NCI-H2107 treated with DMSO at 0.1 percent for 48 hours (cell line): Measurements from ENCODE around the gene UCHL3.

Source experiments
- DNase-seq: peaks from one replicate; lab custom pipeline; 2025; ENCODE audit not compliant: unreplicated experiment; lab: John Stamatoyannopoulos, UW

UCHL3 gene

GRCh38 chr13:75547917-75548316 is 1.7 kb upstream of the UCHL3 start:
- no peak for DNase-seq

- DNase-seq: no peak
These were observed 572 bp downstream of the UCHL3 start for GRCh38 chr13:75550159-75550567.

- no peak for DNase-seq
These were observed 4.9 kb downstream of the UCHL3 start for GRCh38 chr13:75554464-75554863.

GRCh38 chr13:75554981-75555380 is 5.4 kb downstream of the UCHL3 start:
- no peak for DNase-seq

GRCh38 chr13:75555836-75556235 is 6.2 kb downstream of the UCHL3 start:
- DNase-seq: no peak

GRCh38 chr13:75556961-75557360 is 7.4 kb downstream of the UCHL3 start:
- DNase-seq: no peak

- DNase-seq: no peak
These were observed 8.7 kb downstream of the UCHL3 start for GRCh38 chr13:75558145-75558840.

GRCh38 chr13:75566658-75567057 is 17.1 kb downstream of the UCHL3 start:
- no peak for DNase-seq

- no peak for DNase-seq
These were observed 20.0 kb downstream of the UCHL3 start for GRCh38 chr13:75569576-75569975.

- no peak for DNase-seq
These were observed 29.9 kb downstream of the UCHL3 start for GRCh38 chr13:75579529-75579928.

GRCh38 chr13:75581874-75582640 is 32.5 kb downstream of the UCHL3 start:
- peak; percentile 13 for DNase-seq

- DNase-seq: no peak
These were observed 33.5 kb downstream of the UCHL3 start for GRCh38 chr13:75583091-75583490.

GRCh38 chr13:75585153-75585552 is 35.6 kb downstream of the UCHL3 start:
- no peak for DNase-seq

GRCh38 chr13:75587679-75588078 is 38.1 kb downstream of the UCHL3 start:
- peak; percentile 28 for DNase-seq

GRCh38 chr13:75596657-75597182 is 47.1 kb downstream of the UCHL3 start:
- DNase-seq: no peak

- DNase-seq: no peak
These were observed 50.8 kb downstream of the UCHL3 start for GRCh38 chr13:75600371-75600770.

- no peak for DNase-seq
These were observed 53.4 kb downstream of the UCHL3 start for GRCh38 chr13:75603038-75603437.

- no peak for DNase-seq
These were observed 57.9 kb downstream of the UCHL3 start for GRCh38 chr13:75607447-75607846.

GRCh38 chr13:75610466-75610865 is 60.9 kb downstream of the UCHL3 start:
- DNase-seq: no peak

GRCh38 chr13:75612354-75612753 is 62.8 kb downstream of the UCHL3 start:
- DNase-seq: no peak

- DNase-seq: no peak
These were observed 67.6 kb downstream of the UCHL3 start for GRCh38 chr13:75617230-75617629.

- no peak for DNase-seq
These were observed 68.7 kb downstream of the UCHL3 start for GRCh38 chr13:75618308-75618707.
